Kidney (tissue), 14 donors: Measurements from ENCODE around the gene FUZ. TPM values are rescaled to one million over a fixed set of nuclear protein-coding genes. Genes with fewer than 3 reads are reported as not detected.

Source experiments
- DNase-seq, 5 donors: peaks; one replicate each; pipeline ENCODE4 v3.0.0-alpha.2; 2013 to 2020
- FAIRE-seq: peaks from 2 replicates; lab custom pipeline; 2012; peaks lifted over from hg19 to GRCh38; lab: Jason Lieb, UNC
- H3K27ac ChIP-seq, 2 donors: one replicate each; pipeline ENCODE4 v1.7.0; 2013; ENCODE audit warnings: low read depth in 2 of 2, low read length in 2 of 2, inconsistent platforms in 1 of 2
- H3K27me3 ChIP-seq: one replicate; pipeline ENCODE4 v1.7.1; 2013; ENCODE audit warnings: low read length, inconsistent platforms; ENCODE audit not compliant: control insufficient read depth, insufficient read depth
- H3K36me3 ChIP-seq, 3 donors: one replicate each; pipeline versions ENCODE4 v1.7.0 to v1.7.1; 2013; ENCODE audit warnings: low read length in 3 of 3, control low read depth in 1 of 3, inconsistent platforms in 1 of 3; ENCODE audit not compliant: insufficient read depth in 3 of 3, control insufficient read depth in 2 of 3
- H3K4me1 ChIP-seq, 3 donors: one replicate each; pipeline versions ENCODE4 v1.7.0 to v1.7.1; 2013; ENCODE audit warnings: low read length in 3 of 3, inconsistent platforms in 1 of 3, low read depth in 1 of 3; ENCODE audit not compliant: control insufficient read depth in 2 of 3, insufficient read depth in 2 of 3
- H3K4me3 ChIP-seq, 3 donors: one replicate each; pipeline versions ENCODE4 v1.7.0 to v1.8.1; 2013; ENCODE audit warnings: low read length in 3 of 3, control low read depth in 1 of 3, inconsistent platforms in 1 of 3
- H3K9ac ChIP-seq, 3 donors: one replicate each; pipeline versions ENCODE4 v1.7.0 to v1.7.1; 2013; ENCODE audit warnings: low read length in 3 of 3, control low read depth in 1 of 3, inconsistent platforms in 1 of 3
- H3K9me3 ChIP-seq, 3 donors: one replicate each; pipeline versions ENCODE4 v1.7.0 to v1.7.1; 2013; ENCODE audit warnings: low read length in 3 of 3, control low read depth in 1 of 3, inconsistent platforms in 1 of 3; ENCODE audit not compliant: control insufficient read depth in 2 of 3, insufficient read depth in 1 of 3
- CTCF ChIP-seq: IDR thresholded peaks from 3 replicates; pipeline ENCODE4 v1.5.1; 2012; ENCODE audit warnings: mild to moderate bottlenecking, moderate library complexity, borderline replicate concordance; ENCODE audit not compliant: insufficient read depth; ENCODE audit errors: extremely low read depth
- intact Hi-C: fragments of 100-400 bp; cut with DNase I; formaldehyde crosslinking; loops from one replicate; pipeline ENCODE4 v1.11.1; 2022
- polyA plus RNA-seq: library from polyadenylated mRNA; stranded (reverse); fragments of 350-450 nt; fragmentation: Illumina TruSeq; extraction: RNeasy Lipid Tissue Mini Kit (QIAGEN cat#74804); gene quantifications from one replicate; pipeline ENCODE4 v1.2.3, GENCODE V29; 2014; ENCODE audit warnings: low read depth, low replicate concordance; ENCODE audit not compliant: insufficient read depth
- total RNA-seq: library from RNA; stranded (reverse); fragmentation: NEBNext Ultra II Directional; extraction: Animal tissue kit (Norgen Biotek cat#: 25700); gene quantifications from one replicate; pipeline ENCODE4 v1.2.1, GENCODE V29; 2021
- donor health status: control.
- donor health status: control.
- donor health status: control.
- donor health status: control.
- donor health status: control.
- donor health status: DM: yes; HTN: yes; CAD: no.
- donor health status: Normal renal cell carcinoma (clear cell type).

Gene FUZ
- total and polyA plus RNA-seq, 2 donors from 2014 or later: 26.9 to 51.2 TPM

DNA sequence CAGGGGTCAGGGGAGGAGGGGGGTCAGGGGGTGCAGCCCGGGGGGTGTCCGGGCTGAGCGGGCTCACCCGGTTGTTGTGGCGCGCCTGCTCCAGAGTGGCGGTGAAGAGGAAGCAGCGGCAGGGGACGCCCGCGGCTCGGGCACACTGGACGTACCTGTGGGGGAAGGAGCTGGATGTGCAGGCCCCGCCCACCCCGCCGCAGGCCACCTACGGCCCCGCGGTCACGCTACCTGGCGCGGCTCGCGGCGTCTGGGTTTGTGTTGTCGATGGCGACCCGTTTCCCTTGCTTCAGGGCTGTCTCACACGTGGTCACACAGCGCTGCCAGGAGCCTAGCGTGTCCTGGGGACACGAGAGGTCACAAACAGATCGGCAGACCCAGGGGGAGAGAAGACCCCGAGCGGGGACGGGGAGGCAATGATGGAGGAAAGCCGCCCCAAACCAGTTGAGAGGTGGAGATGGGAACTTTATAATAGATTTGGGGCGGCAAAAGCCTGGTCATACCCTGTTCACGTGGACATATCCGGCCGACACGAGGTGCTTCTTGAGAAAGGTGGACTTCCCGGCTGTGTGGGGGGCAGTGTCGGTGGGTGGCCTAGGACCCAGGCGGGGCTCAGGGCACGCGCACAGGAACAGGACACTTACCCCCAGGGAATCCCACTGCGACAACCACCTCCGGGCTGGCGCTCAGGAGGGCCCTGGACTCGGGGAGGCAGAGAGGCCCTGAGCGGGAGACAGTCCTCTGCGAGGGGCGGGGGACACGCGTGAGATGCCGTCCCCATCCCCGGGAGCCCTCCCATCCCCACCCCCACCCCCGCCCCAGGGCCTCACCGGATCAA lies 48.7 kb upstream of the FUZ start:
- peaks cover 6 to 29% (median 14%) of the 10 kb centered on the region in 3 donors for H3K36me3 ChIP-seq
- no peak overlapping the region for H3K27ac ChIP-seq
- H3K9ac ChIP-seq: no peak overlapping the region
- H3K27me3 ChIP-seq: no peaks in the 10 kb centered on the region
- no peak for FAIRE-seq
- intact Hi-C loops: no loop called here
- H3K9me3 ChIP-seq: no peaks in the 10 kb centered on the region
- DNase-seq: peak; percentile 61 to 85 (median 63)
- TF ChIP-seq CTCF: no peak
- H3K4me3 ChIP-seq: no peak overlapping the region
- peaks cover 0 to 13% (median 8%) of the 10 kb centered on the region in 3 donors for H3K4me1 ChIP-seq

GRCh38 chr19:49861107-49861506 lies 48.0 kb upstream of the FUZ start:
- Histone ChIP-seq H3K9me3 (no peaks in the 10 kb centered on the region), H3K4me3 (no peak overlapping the region), H3K27ac (no peak overlapping the region), H3K4me1 (peaks cover 0 to 7% (median 1%) of the 10 kb centered on the region in 3 donors), H3K27me3 (no peaks in the 10 kb centered on the region), H3K9ac (no peak overlapping the region), H3K36me3 (peaks cover 6 to 35% (median 14%) of the 10 kb centered on the region in 3 donors)
- DNase-seq (peak; percentile 49 to 84 (median 67)), FAIRE-seq (no peak)
- TF ChIP-seq CTCF: no peak
- intact Hi-C loops: no loop called here

DNA sequence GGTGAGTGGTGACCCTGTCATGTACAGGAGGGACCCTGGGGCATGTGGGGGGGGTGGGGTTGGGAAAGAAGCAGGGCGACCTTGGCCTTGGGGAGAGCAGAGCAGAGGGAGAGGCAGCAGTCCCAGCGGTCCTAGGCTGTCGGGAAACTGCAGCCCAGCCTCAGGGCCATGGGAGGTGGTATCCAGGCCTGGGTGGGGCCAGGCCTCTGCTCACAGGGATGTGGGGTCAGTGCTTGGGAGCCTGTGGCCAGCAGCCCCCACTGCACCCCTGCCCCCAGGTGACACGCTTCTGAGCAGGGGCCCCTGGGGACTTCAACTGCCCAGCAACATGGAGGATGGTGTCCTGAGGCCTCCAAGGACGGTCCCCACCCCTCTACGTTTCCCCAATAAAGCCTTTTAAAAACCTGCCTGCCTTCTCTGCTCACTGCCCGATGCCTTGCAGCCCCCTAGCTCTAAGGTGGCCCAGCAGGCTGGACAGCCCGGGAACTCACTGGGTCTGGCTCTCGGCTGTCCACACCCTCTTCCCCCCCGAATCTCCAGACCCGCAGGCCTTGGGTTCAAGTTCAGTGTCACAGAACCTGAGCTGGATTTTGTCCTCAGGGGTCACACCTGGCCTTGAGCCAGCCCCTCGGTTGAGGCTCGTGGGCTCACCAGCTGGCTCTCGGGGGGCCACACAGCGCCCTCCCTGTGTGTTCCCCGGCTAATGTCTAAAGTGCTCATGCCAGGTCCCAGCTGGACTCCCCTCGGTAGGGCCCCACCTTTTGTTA lies 47.4 kb upstream of the FUZ start:
- Histone ChIP-seq H3K4me3 (no peak overlapping the region), H3K9me3 (no peaks in the 10 kb centered on the region), H3K36me3 (peaks cover 6 to 37% (median 14%) of the 10 kb centered on the region in 3 donors), H3K27ac (no peak overlapping the region), H3K4me1 (peaks cover 0 to 3% (median 0%) of the 10 kb centered on the region in 3 donors), H3K9ac (no peak overlapping the region), H3K27me3 (no peaks in the 10 kb centered on the region)
- intact Hi-C loops: no loop called here
- TF ChIP-seq CTCF: no peak
- DNase-seq (peak in 1 of 5 donors; percentile 66), FAIRE-seq (no peak)
